AG10803 (cell line): ENCODE results near the gene SERPINB6.

Source experiments
- DNase-seq: peaks from one replicate; pipeline ENCODE4 v3.0.0; 2010; ENCODE audit warnings: low read depth
- H3K4me3 ChIP-seq: 2 replicates; pipeline ENCODE4 v1.5.1; 2011; ENCODE audit warnings: mild to moderate bottlenecking, low read length, control low read depth
- CTCF ChIP-seq: conservative IDR thresholded peaks from 2 replicates; pipeline ENCODE4 v1.5.1; 2011; ENCODE audit warnings: mild to moderate bottlenecking, low read length, control low read depth, inconsistent platforms

Gene SERPINB6

GRCh38 chr6:2920671-2921112 lies 50.7 kb downstream of the SERPINB6 start:
- no peak for TF ChIP-seq CTCF
- no peak overlapping the region for H3K4me3 ChIP-seq
- no peak for DNase-seq

- no peak for DNase-seq
- no peak for TF ChIP-seq CTCF
- no peak overlapping the region for H3K4me3 ChIP-seq
Measured at GRCh38 chr6:2919886-2920285, 51.5 kb downstream of the SERPINB6 start.

- TF ChIP-seq CTCF: no peak
- no peak for DNase-seq
- no peak overlapping the region for H3K4me3 ChIP-seq
Measured at GRCh38 chr6:2919401-2919800, 52.0 kb downstream of the SERPINB6 start.

- no peak overlapping the region for H3K4me3 ChIP-seq
- no peak for DNase-seq
- TF ChIP-seq CTCF: no peak
Measured at GRCh38 chr6:2918936-2919335, 52.4 kb downstream of the SERPINB6 start.

GRCh38 chr6:2917801-2918445 lies 53.4 kb downstream of the SERPINB6 start:
- DNase-seq: no peak
- H3K4me3 ChIP-seq: no peak overlapping the region
- no peak for TF ChIP-seq CTCF

GRCh38 chr6:2917065-2917464 lies 54.3 kb downstream of the SERPINB6 start:
- no peak for DNase-seq
- no peak for TF ChIP-seq CTCF
- no peak overlapping the region for H3K4me3 ChIP-seq

- TF ChIP-seq CTCF: no peak
- DNase-seq: no peak
- no peak overlapping the region for H3K4me3 ChIP-seq
Measured at GRCh38 chr6:2916158-2916925, 55.0 kb downstream of the SERPINB6 start.
